Measurements from ENCODE around the gene GPR155.
"Not testable (repeated sequence)": the region's sequence is repeated elsewhere in the genome, so short reads cannot be mapped to it uniquely, and the experiment has no call there.

GPR155 gene

GRCh38 chr2:174392706-174393105, 94.1 kb downstream of the GPR155 start:
- H3K9ac ChIP-seq (ENCODE audit: low read depth, low read length), result no peak overlapping the region
- no peaks in the 10 kb centered on the region for H3K36me3 ChIP-seq (ENCODE audit: insufficient read depth, low read length)
- H3K9me3 ChIP-seq (ENCODE audit: control insufficient read depth, insufficient read depth, low read length), result no peaks in the 10 kb centered on the region; the same call in 1 of the 2 replicates
- no peaks in the 10 kb centered on the region for H3K4me1 ChIP-seq (ENCODE audit: insufficient read depth, low read length)

- not testable (repeated sequence) for H3K4me1 ChIP-seq (ENCODE audit: insufficient read depth, low read length); H3K9ac ChIP-seq (ENCODE audit: low read depth, low read length); H3K9me3 ChIP-seq (ENCODE audit: control insufficient read depth, insufficient read depth, low read length); H3K36me3 ChIP-seq (ENCODE audit: insufficient read depth, low read length)
These were observed 96.5 kb downstream of the GPR155 start for GRCh38 chr2:174390303-174390702.

GRCh38 chr2:174389542-174389941, 97.3 kb downstream of the GPR155 start:
- Histone ChIP-seq H3K36me3 (ENCODE audit: insufficient read depth, low read length) (no peaks in the 10 kb centered on the region; the same call in 1 of the 2 replicates), H3K9me3 (ENCODE audit: control insufficient read depth, insufficient read depth, low read length) (no peaks in the 10 kb centered on the region; the same call in 1 of the 2 replicates), H3K4me1 (ENCODE audit: insufficient read depth, low read length) (no peaks in the 10 kb centered on the region), H3K9ac (ENCODE audit: low read depth, low read length) (no peak overlapping the region)

DNA sequence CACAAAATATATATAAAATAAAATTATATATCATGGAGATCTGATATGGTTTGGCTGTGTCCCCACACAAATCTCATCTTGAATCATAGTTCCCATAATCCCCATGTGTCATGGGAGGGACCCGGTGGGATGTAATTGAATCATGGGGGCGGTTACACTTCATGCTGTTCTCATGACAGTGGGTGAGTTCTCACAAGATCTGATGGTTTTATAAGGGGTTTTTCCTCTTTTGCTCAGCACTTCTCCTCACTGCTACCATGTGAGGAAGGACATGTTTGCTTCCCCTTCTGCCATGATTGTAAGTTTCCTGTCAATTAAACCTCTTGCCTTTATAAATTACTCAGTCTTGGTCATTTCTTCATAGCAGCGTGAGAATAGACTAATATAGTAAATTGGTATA, 98.1 kb downstream of the GPR155 start:
- not testable (repeated sequence) for H3K4me1 ChIP-seq (ENCODE audit: insufficient read depth, low read length); H3K36me3 ChIP-seq (ENCODE audit: insufficient read depth, low read length); H3K9me3 ChIP-seq (ENCODE audit: control insufficient read depth, insufficient read depth, low read length); H3K9ac ChIP-seq (ENCODE audit: low read depth, low read length)

- no peaks in the 10 kb centered on the region; the same call in 1 of the 2 replicates for H3K36me3 ChIP-seq (ENCODE audit: insufficient read depth, low read length)
- no peaks in the 10 kb centered on the region for H3K4me1 ChIP-seq (ENCODE audit: insufficient read depth, low read length)
- no peak overlapping the region for H3K9ac ChIP-seq (ENCODE audit: low read depth, low read length)
- H3K9me3 ChIP-seq (ENCODE audit: control insufficient read depth, insufficient read depth, low read length), result no peaks in the 10 kb centered on the region
These were observed 101.6 kb downstream of the GPR155 start for GRCh38 chr2:174385201-174385600.

DNA sequence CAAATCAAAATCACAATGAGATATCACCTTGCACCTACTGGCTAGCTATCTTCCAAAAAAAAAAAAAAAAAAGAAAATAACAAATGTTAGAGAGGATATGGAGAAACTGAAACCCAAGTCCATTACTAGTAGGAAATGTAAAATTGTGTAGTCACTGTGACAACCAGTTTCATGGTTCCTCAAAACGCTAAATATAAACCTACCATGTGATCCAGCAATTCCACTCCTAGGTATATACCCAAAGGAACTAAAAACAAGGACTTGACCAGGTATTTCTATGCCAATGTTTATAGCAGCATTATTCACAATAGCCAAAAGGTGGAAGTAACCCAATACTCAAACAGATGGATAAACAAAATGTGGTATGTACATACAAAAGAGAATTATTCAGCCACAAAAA, 103.0 kb downstream of the GPR155 start:
- no peaks in the 10 kb centered on the region; the same call in 1 of the 2 replicates for H3K36me3 ChIP-seq (ENCODE audit: insufficient read depth, low read length)

More for the DNA sequence above, 103.0 kb downstream of the GPR155 start:
- Histone ChIP-seq H3K4me1 (ENCODE audit: insufficient read depth, low read length) (no peaks in the 10 kb centered on the region), H3K9ac (ENCODE audit: low read depth, low read length) (no peak overlapping the region), H3K9me3 (ENCODE audit: control insufficient read depth, insufficient read depth, low read length) (no peaks in the 10 kb centered on the region)
